Embryonic facial prominence (tissue), 1 donor: ENCODE results near the gene MCM5.
"Not testable (repeated sequence)": the region's sequence is repeated elsewhere in the genome, so short reads cannot be mapped to it uniquely, and the experiment has no call there.

Experiments used
- DNase-seq: peaks from one replicate; pipeline ENCODE4 v3.0.0-alpha.2; 2016; ENCODE audit errors: extremely low spot score

Gene MCM5

DNA sequence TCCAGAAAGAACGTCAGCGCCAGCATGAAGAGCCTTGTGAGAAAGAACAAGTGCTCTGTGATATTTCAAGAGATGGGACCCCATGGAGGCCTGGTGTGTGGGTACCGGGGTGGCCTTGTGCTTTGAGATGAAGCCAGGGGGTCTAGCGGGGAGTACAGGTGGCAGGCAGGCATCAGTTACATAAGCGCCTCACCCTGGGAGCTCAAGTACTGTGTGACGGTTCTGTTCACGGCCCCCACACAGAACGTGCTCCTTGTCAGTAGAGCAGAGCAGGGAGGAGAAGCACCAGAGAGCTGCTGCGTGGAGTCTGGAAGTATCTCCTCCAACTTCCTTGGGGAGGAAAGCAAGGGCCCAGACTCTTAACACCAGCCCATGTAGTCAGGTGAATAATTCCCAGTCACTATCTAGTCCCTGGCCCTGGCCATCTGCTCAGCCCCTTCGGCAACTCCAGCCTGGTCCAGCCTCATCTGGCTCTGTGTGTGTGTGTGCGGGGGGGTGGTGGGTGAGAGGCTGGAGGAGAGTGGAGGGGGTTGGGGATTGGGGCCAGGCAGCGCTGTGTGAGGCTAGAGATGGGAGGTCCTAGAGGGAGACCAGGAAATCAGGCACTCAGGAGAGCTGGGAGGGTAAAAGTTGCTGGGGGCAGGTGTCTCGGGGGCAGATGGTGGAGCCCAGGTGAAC, 32.4 kb downstream of the MCM5 start:
- no peak for DNase-seq

DNA sequence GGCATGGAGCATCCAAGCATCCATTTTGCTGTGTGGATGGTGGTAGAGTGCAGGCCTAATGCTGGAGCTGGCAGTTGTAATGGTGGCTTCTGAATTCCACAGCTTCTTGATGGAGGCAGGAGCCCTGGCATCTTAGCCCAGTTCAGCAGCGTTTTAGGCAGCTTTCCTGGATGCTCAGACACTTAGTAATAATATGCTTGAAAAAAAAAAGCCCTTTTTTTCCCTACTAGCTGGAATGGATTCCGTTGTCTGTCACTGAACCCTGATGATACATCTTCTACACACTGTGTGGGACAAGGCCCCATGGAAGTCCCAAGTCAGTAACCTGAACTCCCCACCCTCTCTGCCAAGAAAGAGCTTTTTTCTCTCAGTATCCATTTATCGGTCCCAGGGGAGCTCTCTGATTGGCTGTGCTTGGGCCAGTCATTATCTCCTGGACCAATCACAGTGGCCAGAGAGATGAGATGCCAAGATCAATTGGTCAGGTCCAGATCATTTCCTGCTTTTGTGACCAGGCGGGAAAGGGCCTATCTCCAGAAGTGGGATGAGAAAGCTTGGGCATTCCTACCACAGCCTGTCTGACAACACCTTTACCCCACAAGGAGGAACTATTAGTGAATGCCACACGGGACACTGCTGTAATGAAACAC, 34.2 kb downstream of the MCM5 start:
- DNase-seq: no peak

GRCh38 chr22:35435201-35435740, 35.3 kb downstream of the MCM5 start:
- DNase-seq: no peak

DNA sequence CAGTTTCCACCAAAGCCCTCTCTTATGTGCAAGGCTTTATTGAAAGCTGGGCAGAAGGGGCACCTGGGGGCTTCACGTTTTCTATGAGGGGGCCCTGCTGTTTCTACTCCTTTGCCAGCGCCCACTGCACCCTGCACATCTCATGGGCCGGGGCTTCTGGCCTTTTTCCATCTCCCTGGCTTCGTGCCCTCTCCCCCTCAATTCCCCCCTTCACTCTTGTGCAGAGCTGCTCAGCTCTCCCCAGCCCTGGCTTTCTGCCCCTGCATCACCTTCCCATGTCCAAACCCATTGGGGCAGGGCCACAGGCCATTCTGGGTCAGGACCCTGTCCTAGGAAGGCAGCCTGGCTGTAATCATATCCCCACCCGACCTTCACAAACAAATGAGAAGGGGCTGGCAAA, 36.5 kb downstream of the MCM5 start:
- DNase-seq: no peak

DNA sequence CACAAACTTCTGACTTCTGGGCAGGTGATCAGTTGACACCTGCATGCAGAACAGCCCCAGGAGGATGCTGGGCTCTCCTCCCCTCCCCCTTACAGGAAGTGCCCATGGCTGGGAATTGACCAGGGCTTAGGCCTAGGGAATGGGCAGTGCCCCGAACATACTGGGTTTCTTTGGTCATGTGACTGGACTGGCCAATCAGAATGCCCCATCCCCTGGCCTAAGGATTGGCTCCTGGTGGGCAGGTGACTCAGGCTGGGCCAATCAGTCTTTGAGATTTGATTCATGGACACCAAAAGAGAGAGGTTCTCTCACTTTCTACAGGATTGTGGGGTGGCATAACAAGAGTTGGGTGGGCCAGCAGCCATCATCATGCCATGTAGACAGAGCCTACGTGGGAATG, 37.1 kb downstream of the MCM5 start:
- DNase-seq: no peak

- not testable (repeated sequence) for DNase-seq
Measured at GRCh38 chr22:35438673-35439364, 38.9 kb downstream of the MCM5 start.

GRCh38 chr22:35439365-35439717, 39.4 kb downstream of the MCM5 start:
- no peak for DNase-seq

GRCh38 chr22:35440129-35440528, 40.2 kb downstream of the MCM5 start:
- DNase-seq: no peak

DNA sequence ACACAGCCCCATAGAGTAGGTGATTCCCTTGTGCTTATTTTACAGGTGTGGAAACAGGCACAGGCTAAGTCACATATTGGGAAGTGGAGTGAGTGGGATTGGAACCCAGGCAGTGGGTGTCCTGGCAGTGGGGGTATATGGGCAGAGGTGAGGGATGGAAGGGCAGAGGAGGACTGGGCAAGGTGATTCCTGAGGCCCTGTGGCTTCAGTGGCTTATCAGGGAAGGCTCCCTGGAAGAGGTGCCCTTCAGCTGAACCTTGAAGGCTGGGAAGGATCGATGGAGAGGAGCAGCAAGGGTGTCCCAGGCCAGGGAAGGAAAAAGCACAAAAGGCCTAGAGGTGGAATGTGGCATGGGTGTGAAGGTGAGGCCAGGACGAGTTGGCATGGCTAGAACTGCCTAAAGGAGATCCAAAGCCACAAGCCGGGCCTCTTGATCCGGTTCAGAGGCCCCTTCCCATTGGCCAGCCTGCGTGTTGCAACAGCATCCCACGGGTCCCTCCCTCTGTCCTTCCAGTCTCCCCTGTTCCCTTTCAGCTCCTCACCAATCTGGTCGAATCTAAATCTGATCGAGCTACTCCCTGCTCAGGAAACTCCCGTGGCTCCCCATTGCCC, 41.7 kb downstream of the MCM5 start:
- no peak for DNase-seq

GRCh38 chr22:35442471-35442870, 42.5 kb downstream of the MCM5 start:
- no peak for DNase-seq

DNA sequence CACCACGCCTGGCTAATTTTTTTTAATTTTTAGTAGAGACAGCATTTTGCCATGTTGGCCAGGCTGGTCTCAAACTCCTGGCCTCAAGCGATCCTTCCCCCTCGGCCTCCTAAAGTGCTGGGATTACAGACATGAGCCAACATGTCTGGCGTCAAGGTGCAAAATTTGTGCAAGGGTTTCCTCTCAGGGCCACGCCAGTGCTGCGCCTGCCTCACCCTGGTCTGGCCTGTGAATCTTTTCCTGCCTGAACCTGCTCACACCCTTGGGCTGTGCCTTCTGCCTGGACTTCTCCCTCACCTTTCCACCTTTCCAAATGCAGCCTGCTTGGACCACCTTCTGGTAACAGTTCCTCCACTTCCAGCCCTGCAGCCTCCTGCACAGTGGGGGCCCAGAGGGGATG, 43.4 kb downstream of the MCM5 start:
- no peak for DNase-seq

- DNase-seq: no peak
Measured at GRCh38 chr22:35443790-35444684, 44.1 kb downstream of the MCM5 start.

DNA sequence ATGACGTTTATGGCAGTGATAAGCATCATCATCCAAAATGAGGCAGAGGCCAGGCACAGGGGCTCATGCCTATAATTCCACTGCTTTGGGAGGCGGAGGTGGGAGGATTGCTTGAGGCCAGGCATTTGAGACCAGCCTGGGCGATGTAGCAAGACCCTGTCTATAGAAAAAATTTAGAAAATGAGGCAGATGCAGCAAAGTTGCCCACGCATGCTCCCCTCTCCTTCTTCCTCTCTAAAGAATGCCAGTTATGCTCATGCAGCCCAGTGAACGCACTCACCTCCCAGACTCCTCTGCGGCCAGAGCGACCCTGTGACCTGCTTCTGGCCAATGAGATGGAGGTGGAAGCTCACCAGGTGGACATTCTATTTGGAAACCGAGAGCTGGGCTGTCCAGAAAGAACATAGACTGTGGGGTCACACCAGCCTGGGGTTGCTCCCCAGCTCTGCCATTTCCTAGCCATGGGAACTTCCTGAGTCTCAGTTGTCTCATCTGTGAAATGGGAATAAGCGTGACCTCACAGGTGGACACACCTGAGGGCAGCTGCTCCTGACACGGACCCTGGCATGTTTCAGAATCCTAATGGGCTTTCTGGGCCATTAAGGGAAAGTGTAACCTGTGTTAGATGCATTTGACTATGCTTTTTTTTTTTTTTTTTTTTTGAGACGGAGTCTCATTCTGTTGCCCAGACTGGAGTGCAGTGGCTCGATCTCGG, 44.9 kb downstream of the MCM5 start:
- DNase-seq: no peak

DNA sequence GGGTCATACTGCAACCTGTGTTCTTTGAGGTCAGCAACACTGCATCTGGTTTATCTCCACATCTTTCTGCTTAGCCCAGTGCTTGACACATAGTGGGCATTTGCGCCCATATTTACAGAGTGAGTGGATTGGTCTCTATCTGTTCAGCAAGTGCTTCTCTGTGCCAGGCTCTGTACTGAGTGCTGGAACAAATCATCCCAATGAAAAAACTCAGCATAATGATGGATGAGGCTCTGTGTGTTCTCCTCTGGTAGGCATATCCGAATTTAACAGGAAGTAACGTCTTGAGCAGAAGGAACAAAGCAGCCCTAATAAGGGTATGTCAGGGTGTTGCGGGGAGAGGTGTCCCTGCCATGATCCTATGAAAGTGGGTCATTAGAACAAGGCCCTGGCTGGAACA, 46.0 kb downstream of the MCM5 start:
- DNase-seq: no peak

GRCh38 chr22:35446365-35446764, 46.4 kb downstream of the MCM5 start:
- no peak for DNase-seq

- DNase-seq: no peak
Measured at GRCh38 chr22:35448523-35448922, 48.6 kb downstream of the MCM5 start.

DNA sequence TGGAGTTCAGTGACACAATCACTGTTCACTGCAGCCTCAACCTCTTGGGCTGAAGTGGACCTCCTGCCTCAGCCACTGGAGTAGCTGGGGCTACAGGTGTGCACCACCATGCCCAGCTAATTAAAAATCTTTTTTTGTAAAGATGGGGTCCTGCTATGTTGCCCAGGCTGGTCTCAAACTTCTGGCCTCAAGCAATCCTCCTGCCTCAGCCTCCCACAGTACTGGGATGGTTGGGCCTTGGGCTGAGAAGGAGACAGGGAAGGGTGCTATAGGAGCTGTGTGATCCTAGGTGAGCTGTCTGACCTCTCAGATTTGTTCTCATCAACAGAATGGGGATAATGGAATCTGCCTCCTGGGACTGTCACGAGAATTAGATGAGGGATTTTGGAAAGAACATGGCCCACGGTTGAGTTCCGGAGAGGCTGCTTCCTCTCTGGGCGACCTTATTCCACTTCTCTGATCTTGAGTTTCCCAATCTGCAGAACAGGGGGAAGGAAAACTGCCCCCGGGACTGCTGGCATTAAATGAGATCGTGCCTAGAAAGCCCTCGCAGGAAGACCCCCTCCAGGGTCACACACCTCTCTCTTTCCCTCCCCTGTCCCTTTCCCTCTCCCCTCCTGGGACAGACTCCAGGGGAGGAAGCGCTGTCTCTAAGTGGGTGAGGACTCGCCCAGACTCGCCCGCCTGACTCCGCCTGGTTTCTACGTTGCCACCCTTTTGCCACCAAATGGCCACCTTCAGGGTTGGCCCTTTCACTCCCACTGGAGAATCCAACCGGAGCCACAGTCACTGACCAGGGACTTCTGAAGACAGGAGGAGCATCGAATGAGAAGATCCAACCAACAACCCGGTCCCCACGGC, 50.1 kb downstream of the MCM5 start:
- DNase-seq: no peak

DNA sequence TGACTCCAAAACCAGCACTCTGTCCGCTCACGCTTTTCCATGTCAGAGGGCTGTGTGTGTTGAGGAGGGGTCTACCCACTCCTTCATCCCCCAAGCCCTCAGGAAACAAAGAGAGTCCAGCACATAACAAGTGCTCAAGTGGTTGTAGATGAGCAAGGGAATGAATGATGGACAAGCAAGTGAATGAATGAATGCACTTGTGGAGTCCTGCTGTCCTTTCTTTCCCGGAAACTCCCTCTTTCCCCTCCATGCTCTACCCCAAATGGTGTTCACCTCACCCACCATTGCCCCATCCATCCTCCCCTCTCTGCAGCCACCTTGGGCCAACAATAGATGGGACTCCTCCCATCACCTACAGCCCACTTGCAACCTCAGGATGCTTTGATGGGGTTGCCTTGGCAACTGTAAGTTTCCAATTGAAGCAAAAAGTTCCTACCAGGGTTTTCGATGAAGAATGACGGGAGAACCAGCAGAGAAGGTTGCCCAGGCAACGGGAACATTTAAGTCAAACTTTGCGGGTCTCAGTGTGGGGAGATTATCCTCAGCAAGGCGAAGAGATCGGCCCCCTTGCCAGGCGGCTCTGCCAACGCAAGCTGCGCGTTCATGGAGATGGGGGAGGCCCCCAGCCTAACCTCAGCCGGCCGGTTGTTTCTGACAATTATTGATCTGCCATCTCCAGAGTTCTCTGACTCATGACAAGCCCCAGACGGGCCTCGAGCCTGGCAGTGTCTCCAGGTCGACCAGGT, 51.1 kb downstream of the MCM5 start:
- DNase-seq: no peak

DNA sequence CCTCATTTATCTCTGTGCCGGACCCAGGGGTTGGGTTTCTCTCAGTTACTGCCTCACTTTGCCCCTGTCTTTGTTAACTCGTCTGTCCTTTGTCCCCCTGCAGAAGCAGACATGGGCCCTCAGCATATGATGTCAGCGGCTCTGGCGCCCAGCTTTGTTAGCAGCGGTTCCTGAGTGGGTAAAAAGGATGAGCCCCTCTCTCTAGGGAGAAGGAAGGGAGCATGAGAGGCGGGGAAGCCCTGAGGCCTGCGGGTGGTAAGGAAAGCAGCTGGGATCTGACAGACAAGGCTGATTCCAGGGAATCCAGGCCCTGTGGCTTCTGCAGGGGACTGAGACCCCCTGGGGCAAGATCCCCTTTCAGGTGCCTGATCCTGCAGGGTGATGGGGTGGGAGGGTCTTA, 51.7 kb downstream of the MCM5 start:
- DNase-seq: no peak
